ENCODE data around the gene SHISA4.

DNA sequence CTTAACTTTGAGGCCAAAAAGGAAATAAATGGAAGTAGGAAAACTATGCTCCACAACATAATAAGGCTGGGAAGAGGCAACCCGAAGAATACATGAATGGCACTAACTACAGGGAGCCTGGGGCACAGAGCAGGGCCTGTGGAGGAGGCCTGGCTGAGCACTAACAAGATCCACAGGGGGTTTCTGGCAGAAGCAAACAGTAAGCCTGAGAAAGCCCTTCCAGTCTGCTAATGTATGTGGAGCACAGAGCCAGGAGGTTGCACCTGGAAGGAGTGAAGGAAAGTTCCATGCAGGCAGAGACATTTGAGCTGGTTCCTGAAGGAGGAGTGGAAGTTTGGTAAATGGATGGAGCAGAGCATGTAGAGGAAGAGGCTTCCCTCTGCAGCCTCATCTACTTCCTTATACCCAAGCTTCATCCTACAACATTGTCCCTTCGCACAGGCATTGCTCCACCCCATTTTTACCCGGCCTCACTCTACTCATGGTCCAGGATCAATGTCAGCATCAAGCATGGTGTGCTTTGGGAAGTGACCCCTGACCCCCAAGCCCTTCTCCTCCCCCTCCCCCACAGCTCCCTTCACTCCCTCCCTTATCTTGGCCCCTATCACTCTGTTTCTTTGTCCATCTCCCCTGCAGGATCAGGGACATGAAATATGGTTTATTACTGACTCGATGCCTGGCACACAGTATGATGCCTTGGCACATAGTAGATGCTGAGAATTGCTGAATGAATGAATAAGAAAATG, 23.3 kb downstream of the SHISA4 start:
- TF ChIP-seq GABPB1 (CRISPR knock-in tag; IDR thresholded peaks at IDR 0.05) (no peak), CTCF (IDR thresholded peaks at IDR 0.05) (no peak), FOXP1 (CRISPR knock-in tag; IDR thresholded peaks at IDR 0.05; ENCODE audit: borderline replicate concordance) (no peak), FOXJ3 (CRISPR knock-in tag; IDR thresholded peaks at IDR 0.05; ENCODE audit: borderline replicate concordance) (no peak), TCF7 (CRISPR knock-in tag; IDR thresholded peaks at IDR 0.05; ENCODE audit: low read depth) (no peak), ZNF317 (CRISPR knock-in tag; IDR thresholded peaks at IDR 0.05; ENCODE audit: borderline replicate concordance, low read depth) (no peak), TP53 (CRISPR knock-in tag; IDR thresholded peaks at IDR 0.05) (no peak), EMX1 (CRISPR knock-in tag; IDR thresholded peaks at IDR 0.05) (no peak)
- TF ChIP-seq, protein P1, sequence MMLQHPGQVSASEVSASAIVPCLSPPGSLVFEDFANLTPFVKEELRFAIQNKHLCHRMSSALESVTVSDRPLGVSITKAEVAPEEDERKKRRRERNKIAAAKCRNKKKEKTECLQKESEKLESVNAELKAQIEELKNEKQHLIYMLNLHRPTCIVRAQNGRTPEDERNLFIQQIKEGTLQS (CRISPR knock-in tag; conservative IDR thresholded peaks at IDR 0.05) = no peak
- TF ChIP-seq, protein P2, sequence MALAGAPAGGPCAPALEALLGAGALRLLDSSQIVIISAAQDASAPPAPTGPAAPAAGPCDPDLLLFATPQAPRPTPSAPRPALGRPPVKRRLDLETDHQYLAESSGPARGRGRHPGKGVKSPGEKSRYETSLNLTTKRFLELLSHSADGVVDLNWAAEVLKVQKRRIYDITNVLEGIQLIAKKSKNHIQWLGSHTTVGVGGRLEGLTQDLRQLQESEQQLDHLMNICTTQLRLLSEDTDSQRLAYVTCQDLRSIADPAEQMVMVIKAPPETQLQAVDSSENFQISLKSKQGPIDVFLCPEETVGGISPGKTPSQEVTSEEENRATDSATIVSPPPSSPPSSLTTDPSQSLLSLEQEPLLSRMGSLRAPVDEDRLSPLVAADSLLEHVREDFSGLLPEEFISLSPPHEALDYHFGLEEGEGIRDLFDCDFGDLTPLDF (CRISPR knock-in tag; IDR thresholded peaks at IDR 0.05) = no peak
- TF ChIP-seq, protein P3, sequence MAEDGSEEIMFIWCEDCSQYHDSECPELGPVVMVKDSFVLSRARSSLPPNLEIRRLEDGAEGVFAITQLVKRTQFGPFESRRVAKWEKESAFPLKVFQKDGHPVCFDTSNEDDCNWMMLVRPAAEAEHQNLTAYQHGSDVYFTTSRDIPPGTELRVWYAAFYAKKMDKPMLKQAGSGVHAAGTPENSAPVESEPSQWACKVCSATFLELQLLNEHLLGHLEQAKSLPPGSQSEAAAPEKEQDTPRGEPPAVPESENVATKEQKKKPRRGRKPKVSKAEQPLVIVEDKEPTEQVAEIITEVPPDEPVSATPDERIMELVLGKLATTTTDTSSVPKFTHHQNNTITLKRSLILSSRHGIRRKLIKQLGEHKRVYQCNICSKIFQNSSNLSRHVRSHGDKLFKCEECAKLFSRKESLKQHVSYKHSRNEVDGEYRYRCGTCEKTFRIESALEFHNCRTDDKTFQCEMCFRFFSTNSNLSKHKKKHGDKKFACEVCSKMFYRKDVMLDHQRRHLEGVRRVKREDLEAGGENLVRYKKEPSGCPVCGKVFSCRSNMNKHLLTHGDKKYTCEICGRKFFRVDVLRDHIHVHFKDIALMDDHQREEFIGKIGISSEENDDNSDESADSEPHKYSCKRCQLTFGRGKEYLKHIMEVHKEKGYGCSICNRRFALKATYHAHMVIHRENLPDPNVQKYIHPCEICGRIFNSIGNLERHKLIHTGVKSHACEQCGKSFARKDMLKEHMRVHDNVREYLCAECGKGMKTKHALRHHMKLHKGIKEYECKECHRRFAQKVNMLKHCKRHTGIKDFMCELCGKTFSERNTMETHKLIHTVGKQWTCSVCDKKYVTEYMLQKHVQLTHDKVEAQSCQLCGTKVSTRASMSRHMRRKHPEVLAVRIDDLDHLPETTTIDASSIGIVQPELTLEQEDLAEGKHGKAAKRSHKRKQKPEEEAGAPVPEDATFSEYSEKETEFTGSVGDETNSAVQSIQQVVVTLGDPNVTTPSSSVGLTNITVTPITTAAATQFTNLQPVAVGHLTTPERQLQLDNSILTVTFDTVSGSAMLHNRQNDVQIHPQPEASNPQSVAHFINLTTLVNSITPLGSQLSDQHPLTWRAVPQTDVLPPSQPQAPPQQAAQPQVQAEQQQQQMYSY (CRISPR knock-in tag; IDR thresholded peaks at IDR 0.05) = no peak
- TF ChIP-seq, protein P4, sequence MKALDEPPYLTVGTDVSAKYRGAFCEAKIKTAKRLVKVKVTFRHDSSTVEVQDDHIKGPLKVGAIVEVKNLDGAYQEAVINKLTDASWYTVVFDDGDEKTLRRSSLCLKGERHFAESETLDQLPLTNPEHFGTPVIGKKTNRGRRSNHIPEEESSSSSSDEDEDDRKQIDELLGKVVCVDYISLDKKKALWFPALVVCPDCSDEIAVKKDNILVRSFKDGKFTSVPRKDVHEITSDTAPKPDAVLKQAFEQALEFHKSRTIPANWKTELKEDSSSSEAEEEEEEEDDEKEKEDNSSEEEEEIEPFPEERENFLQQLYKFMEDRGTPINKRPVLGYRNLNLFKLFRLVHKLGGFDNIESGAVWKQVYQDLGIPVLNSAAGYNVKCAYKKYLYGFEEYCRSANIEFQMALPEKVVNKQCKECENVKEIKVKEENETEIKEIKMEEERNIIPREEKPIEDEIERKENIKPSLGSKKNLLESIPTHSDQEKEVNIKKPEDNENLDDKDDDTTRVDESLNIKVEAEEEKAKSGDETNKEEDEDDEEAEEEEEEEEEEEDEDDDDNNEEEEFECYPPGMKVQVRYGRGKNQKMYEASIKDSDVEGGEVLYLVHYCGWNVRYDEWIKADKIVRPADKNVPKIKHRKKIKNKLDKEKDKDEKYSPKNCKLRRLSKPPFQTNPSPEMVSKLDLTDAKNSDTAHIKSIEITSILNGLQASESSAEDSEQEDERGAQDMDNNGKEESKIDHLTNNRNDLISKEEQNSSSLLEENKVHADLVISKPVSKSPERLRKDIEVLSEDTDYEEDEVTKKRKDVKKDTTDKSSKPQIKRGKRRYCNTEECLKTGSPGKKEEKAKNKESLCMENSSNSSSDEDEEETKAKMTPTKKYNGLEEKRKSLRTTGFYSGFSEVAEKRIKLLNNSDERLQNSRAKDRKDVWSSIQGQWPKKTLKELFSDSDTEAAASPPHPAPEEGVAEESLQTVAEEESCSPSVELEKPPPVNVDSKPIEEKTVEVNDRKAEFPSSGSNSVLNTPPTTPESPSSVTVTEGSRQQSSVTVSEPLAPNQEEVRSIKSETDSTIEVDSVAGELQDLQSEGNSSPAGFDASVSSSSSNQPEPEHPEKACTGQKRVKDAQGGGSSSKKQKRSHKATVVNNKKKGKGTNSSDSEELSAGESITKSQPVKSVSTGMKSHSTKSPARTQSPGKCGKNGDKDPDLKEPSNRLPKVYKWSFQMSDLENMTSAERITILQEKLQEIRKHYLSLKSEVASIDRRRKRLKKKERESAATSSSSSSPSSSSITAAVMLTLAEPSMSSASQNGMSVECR (CRISPR knock-in tag; IDR thresholded peaks at IDR 0.05; ENCODE audit: borderline replicate concordance) = no peak
- TF ChIP-seq, protein P5, sequence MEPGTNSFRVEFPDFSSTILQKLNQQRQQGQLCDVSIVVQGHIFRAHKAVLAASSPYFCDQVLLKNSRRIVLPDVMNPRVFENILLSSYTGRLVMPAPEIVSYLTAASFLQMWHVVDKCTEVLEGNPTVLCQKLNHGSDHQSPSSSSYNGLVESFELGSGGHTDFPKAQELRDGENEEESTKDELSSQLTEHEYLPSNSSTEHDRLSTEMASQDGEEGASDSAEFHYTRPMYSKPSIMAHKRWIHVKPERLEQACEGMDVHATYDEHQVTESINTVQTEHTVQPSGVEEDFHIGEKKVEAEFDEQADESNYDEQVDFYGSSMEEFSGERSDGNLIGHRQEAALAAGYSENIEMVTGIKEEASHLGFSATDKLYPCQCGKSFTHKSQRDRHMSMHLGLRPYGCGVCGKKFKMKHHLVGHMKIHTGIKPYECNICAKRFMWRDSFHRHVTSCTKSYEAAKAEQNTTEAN (CRISPR knock-in tag; IDR thresholded peaks at IDR 0.05) = no peak
- TF ChIP-seq, protein P6, sequence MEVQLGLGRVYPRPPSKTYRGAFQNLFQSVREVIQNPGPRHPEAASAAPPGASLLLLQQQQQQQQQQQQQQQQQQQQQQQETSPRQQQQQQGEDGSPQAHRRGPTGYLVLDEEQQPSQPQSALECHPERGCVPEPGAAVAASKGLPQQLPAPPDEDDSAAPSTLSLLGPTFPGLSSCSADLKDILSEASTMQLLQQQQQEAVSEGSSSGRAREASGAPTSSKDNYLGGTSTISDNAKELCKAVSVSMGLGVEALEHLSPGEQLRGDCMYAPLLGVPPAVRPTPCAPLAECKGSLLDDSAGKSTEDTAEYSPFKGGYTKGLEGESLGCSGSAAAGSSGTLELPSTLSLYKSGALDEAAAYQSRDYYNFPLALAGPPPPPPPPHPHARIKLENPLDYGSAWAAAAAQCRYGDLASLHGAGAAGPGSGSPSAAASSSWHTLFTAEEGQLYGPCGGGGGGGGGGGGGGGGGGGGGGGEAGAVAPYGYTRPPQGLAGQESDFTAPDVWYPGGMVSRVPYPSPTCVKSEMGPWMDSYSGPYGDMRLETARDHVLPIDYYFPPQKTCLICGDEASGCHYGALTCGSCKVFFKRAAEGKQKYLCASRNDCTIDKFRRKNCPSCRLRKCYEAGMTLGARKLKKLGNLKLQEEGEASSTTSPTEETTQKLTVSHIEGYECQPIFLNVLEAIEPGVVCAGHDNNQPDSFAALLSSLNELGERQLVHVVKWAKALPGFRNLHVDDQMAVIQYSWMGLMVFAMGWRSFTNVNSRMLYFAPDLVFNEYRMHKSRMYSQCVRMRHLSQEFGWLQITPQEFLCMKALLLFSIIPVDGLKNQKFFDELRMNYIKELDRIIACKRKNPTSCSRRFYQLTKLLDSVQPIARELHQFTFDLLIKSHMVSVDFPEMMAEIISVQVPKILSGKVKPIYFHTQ (CRISPR knock-in tag; IDR thresholded peaks at IDR 0.05) = no peak
